OCI-LY3 (cell line): ENCODE data around the gene MARVELD3.

Experiments used
- CTCF ChIP-seq: fragments of 200-600, 300-600 bp; sonication (generic); IDR thresholded peaks from 2 replicates; pipeline ENCODE4 v1.5.1; 2014; ENCODE audit warnings: antibody characterized with exemption, low read length, low read depth
- EZH2phosphoT487 ChIP-seq: fragments of 200-600 bp; shearing (Covaris generic); IDR thresholded peaks from 2 replicates; pipeline ENCODE4 v1.6.1; 2018; ENCODE audit warnings: antibody characterized with exemption, mixed run types, low read depth

GRCh38 chr16:71648162-71648561 is 22.2 kb downstream of the MARVELD3 start:
- TF ChIP-seq CTCF (no peak), EZH2phosphoT487 (no peak)
